Measurements from ENCODE around the gene TRPV4.

- TF ChIP-seq CTCF (IDR thresholded peaks at IDR 0.05) (peak; percentile 97 to 99 (median 98)), POLR2A (IDR thresholded peaks at IDR 0.05) (no peak), POLR2AphosphoS5 (IDR thresholded peaks at IDR 0.05) (no peak)
Measured at GRCh38 chr12:109844983-109845823, 12.0 kb upstream of the TRPV4 start.
